Stimulated activated CD4-positive, alpha-beta T cell treated with anti-CD3 and anti-CD28 coated beads, TNF-alpha, amount 100 ng/mL, for 24 hours (primary cell): Measurements from ENCODE around the gene SLC9A9.

ENCODE experiments used
- DNase-seq, 3 experiments: peaks; one replicate each; pipeline ENCODE4 v3.0.0-alpha.2; 2020; ENCODE audit warnings: low read depth in 3 of 3

SLC9A9 gene

DNA sequence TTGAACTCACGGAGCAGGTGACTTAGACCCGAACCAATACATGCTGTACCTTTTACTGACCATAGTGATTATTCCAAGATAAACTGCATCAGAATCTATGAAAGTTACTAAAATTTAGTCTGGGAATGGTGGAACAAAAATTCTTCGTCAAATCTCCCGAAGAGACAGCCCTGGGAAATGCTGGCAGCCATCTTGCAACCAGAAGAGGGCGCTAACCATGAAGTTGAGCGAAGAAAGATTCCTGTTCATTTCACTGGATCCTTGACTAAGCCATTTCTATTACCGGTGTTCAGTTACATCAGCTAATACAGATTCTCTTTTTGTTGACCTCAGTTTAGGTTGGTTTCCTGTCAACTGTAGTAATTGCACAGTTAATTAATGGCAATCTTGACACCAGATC is 199.6 kb downstream of the SLC9A9 start:
- DNase-seq = peak in 1 of 3 experiments; percentile 3

DNA sequence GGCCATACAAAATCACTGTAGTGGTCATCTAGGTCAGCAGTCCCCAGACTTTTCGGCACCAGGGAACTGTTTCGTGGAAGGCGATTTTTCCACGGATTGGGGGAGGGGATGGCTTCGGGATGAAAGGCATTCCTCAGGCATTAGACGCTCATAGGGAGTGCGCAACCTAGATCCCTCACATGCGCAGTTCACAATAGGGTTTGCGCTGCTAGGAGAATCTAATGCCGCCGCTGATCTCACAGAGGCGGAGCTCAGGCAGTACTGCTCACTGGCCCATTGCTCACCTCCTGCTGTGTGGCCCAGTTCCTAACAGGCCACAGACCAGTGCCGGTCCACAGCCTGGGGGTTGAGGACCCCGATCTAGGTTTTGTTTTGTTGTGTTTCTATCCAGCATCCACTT is 200.1 kb downstream of the SLC9A9 start:
- DNase-seq = no peak

DNA sequence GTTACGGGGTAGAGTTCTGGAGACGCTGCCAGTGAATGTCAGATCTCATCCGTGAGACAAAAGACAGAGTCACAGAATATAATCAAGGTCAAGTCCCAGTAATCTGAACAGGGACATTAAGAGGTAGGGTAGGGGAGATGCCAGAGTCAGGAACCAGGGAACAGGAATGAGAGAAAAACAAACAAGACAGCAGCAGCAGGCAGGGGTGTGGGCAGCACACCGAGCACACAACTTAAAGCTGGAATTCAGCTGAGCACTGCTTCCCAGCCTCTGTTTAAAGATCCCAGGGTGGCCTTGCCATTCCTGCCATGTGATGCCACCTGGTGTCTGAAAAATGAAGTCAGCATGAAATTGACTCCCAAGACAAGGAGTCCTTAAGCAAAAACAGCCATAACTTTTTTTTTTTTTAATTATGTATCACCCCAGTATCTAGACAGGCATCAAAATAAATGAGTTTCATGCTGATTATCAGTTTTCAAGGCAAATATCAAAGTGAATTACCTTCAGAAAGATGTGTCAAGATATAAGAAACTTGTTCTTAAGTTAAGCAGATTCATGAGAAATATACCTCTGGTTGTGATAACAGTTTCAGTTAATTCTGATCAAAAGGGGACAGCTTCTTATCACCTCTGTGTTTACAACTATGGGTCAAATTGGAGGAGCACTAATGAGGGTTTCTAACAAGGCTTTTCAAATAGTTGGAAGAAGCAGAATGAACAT is 203.7 kb downstream of the SLC9A9 start:
- no peak for DNase-seq

DNA sequence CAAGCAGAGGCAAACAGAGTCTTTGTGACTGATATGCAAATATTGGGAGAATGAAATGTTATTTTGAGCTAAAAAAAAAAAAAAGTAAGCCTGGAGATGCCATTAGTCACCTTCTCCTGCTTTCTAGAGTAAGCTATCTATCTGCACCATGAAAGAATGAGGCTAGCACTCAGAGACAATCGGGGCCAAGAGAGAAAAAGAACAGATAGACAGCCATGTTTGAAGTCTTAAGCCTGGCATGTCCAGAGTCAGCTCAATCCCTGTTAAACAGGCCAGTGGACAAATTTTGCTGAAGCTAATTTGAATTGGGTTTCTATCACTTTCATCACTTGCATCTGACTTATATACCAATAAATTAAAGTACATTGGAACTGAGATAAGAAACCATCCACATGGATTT is 204.4 kb downstream of the SLC9A9 start:
- no peak for DNase-seq

DNA sequence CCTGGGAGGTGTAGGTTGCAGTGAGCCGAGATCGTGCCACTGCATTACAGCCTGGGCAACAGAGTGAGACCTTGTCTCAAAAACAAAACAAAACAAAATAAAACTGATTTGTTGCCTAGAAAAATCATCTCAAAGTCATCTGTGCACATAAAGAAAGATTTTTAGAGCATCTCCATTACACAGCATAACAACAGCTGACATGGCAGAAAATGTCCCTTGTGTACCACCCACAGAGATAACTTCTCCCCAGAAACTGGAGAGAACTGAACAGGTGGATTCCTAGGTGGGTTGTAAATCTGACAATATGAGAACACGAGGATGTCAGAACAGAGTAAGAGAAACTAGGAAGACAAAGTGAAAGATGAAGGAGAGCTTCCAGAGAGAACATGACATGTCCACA is 207.5 kb downstream of the SLC9A9 start:
- no peak for DNase-seq

DNA sequence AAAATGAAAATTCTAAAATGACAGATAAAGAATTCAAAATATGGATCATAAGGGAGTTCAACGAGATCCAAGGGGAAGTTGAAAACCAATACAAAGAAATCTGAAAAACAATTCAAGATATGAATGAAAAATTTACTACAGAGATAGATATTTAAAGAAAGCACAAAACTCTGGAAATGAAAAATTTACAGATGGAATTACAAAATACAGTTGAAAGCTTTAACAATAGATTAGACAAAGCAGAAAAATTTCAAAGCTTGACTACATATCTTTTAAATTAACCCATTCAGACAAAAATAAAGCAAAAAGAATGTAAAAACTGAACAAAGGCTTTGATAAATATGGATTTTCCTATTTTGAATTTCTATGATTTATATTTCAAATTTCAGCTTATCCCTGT is 211.1 kb downstream of the SLC9A9 start:
- no peak for DNase-seq

DNA sequence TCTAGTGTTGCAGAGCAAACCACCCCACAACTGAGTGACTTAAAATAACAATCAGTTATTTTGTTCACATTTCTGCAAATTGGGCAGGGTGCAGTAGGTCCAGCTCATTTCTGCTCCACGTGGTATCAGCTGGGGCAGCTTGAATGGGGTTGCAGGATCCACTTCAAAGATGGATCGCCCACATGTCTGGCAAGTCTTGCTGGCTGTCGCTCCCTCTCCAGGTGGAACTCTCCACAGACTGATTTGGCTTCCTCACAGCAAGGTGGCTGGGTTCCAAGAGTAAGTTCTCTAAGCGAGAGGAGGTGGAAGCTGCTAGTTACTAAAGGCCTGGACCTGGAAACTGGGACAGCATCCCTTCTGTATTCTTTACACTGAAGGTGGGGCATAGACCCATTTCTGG is 213.3 kb downstream of the SLC9A9 start:
- DNase-seq = no peak

DNA sequence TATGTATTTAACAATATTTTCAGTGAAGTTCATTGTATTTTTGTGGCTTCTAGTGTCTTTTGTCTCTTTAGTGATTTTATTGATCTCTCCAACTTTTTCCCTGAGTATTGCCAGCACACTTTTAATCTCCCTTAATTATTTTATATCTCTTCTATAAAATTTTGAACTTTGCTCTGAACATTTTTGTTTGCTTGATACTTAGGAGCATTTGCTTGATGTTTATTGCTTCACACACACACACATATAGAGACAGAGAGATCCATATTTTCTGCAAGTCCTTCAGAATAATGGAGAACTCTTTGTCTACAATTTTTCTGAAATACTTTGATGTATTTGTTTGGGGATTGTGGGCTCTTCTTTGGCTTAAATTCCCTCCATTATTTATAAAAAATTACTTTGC is 213.8 kb downstream of the SLC9A9 start:
- DNase-seq = no peak

DNA sequence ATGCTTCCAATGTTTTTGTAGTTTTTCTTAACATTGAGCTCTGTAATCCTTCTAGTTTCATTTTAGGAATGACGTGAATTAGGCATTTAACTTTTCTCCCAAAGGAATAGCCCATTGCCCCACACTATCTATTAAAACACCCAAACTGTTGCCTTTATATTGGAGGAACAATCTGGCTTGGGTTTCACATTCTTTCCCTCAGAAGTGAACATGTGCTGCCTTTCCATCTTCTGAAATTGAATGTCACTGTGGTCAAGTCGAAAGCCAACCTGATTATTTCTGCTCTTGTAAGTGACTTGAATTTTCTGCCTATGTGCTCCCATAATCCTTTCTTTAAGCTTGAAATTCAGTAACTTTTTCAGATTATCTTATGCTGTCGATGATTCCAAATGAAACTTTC is 214.5 kb downstream of the SLC9A9 start:
- no peak for DNase-seq

DNA sequence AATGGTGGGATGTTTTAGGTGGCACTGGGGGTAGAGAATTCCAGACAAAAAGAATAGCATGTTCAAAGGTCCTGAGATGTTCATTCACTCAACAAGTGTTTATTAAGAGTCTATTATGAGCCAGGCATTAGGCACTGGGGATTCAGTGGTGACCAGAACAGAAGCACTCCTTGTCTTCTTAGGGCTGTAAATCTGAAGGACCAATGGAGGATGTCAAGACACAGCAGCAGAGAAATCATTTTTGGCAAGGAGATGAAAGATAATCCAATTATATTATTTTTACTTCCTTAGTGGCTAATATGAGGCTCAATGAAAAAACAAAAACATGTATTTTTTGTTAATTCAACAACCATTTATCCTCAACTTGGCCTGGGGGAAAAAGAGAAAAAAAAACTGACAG is 218.5 kb downstream of the SLC9A9 start:
- no peak for DNase-seq

DNA sequence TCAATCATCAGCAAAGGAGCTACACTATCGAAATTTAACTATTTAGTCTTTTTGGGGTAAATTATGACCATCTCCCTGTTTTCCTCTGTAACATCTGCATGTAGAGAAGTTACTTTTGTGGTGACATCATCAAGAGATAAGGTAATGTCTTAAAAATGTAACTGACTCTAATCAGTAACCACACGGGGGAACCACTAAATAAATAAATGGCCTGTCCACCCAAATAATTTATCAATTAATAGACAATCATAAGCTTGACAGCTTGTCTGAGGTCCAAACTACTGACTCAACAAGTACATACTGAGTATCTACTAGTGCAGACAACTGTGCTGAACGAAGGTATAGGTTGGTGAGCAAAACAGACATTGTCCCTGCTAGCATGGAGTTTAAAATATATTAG is 219.3 kb downstream of the SLC9A9 start:
- DNase-seq = no peak

DNA sequence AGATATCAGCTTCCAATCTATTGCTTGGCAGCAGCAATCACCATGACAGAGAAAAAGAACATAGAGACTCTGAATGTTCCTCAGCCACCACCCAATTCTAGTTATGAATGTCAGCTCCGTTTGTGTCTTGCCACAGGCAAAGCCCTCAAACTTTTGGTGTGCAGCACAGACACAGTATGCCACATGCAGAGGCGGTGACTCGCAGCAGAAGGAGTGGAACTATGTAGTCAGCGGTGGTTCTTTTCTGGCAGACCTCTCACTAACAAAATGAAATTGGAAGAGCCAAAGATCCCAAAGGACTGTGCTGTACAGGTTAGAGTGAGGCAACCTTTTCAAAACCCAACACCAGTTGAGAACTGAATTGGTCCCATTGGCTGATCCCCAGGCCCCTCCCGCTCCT is 220.9 kb downstream of the SLC9A9 start:
- DNase-seq = peak in 1 of 3 experiments; percentile 17

DNA sequence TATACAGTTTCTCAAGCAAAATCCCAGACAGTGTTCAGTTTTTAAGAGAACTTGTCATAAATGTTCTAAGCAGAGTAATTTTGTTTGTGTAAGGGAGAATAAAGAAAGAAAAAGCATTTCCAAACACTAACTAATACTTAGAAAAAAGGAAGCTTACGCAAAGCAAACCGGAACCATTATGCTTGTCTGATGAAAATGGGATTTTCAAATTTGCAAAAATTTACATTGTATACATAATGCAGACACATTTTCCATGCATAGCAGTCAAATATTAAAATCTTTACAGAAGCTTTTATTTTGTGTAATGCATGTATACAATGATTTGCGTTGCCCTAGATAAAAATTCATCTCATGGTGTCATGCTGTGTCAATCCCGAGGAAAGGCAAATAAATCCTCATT is 229.0 kb downstream of the SLC9A9 start:
- DNase-seq = no peak

DNA sequence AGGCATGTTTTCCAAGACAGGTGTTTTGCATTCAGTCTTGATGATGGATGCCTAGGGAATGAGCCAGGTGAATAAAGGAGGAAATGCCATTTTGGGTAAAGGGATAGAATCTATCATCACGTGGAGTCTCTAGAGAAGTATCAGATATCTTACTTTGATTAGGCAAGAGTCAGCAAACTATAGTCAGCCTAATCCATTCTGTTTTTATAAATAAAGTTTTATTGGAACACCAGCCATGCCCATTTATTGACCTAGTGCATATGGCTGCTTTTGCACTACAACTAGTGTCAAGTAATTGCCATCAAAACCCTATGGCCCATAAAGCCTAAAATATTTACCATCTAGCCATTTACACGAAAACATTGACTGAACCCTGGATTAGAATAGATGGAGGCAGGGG is 231.2 kb downstream of the SLC9A9 start:
- no peak for DNase-seq

DNA sequence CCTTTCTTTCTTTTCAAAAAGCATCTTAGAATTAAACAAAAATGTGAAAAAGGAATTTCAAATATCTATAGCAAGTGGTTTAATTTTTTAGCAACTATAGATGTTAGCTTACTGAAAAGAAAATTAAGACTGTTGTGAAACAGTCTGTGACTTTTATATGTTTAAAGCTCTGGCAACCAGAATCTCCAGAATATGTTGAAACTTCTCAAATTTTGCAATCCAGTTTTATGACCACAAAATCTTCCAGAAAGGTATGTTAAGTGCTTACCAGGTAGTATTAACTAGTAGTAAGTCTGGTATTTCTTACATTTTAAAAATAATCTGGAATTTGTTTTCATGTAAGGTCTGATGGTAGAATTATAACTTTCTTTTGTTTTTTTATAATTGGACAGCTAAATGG is 235.0 kb downstream of the SLC9A9 start:
- DNase-seq = no peak

DNA sequence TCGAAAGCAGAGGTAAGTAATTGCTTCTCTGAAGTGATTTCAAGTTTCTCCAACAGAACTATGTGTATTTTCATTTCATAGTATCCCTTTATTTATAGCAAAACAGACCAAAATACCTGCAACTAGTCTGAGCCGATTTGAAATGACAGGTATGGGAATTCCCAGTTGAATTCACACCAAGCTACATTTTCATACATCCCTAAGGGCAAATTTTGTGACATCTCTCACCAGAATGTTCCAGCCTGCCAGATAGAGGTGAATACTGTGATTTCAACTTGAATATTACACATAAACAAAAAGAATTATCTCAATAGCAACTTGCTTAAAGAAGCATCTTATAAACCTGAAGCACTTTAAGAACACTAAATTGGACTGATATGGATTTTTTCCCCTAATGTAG is 235.7 kb downstream of the SLC9A9 start:
- no peak for DNase-seq

DNA sequence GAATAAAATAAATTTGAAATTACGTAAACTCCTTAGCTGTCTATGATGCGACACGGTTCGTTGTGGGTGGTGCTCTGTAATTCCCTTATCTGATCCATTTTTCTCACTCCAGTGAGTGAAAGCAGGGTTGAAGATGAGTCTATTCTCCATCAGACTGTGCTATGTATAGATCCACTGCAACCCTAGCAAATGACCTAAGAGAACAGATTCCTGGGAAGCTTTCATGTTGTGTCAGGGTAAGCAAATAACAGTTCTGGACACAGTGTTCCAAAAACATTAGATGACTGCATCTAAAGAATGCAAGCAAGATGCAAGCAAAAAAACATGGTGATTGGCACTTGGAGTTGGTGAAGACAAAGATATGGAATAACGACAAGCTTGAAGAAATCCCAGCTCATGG is 239.3 kb downstream of the SLC9A9 start:
- no peak for DNase-seq

DNA sequence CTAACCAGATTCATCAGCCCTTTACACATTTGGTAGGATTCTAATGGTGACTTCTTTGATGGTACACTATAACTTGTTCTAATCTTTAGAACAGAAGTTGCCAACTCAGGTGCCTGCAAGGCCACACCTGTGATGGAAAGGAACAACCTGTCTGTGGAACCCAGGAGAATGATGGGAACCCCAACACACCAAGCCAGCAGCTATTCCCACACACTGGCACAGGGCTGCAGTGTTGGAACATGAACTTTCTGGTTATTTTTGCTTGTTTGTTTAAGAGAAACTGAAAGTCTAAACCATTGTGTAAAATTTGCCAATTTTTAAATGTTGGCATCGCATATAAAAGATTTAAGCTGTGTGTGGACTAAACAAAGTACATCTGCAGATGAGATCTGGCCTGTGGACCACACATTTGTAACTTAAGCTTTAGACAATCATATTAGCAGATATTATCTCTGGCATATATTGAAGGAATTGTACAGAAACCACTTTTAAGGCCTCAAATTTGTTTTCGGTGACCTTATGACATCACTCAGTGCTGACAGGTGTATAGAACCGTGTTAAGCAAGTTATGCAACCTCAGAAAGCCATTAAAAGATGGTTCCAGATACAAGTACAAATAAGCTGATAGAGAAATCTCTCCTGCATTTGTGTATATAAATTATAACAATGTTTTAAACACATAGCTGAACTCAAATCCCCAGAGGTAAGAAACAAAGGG is 242.9 kb downstream of the SLC9A9 start:
- no peak for DNase-seq

DNA sequence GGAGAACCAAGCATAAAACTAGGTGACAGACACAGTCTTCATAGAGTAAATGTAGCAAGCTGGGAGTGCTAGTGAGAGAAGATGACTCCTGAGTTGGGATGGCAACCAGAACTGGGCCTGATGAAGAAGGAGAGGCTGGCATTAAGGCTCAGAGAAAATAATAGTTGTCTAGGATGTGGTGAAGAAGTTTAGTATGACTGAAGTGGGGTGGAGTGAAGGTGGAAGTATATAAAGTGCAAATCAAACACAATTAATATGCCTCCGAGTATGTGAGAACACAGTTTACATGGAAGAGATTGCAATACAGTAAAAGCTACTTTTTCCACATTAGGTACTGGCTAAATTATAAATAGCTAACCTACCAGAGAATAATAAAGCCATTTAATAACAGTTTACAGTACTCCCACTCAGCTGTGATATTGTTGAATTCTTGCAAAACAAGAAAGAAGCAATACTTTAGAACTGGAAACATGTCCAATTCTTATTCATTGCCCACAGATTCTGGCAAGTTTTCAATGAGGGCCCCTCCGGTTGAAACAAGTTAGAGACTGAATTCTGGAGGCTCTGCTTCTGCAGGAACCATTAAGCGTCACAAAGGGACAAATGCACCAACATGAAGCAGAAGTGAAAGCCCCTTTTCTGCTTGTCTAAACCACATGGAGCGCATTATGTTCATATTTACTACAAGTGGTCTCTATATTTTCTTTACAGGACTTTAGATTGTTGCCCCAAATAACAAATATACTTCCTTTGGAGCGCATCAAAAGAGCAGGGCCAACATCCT is 243.7 kb downstream of the SLC9A9 start:
- no peak for DNase-seq

DNA sequence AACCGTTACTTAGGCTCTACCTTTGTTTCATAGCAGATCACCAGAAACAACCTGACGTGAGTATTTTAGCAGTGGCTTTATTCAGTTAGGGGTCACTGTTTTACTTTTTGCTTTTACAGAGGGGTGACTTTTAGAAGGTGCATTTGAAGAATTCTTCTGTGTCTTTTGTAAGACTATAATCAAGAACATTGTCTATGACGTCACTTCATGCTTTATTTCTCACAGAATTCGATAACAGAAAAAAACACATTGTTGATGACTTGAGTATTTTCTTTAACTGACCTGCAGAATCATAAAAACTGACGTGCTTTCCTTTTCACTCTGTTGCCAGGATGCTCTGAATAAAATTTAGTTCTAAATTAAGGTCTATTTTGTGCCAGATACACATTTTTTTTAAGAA is 244.5 kb downstream of the SLC9A9 start:
- no peak for DNase-seq

DNA sequence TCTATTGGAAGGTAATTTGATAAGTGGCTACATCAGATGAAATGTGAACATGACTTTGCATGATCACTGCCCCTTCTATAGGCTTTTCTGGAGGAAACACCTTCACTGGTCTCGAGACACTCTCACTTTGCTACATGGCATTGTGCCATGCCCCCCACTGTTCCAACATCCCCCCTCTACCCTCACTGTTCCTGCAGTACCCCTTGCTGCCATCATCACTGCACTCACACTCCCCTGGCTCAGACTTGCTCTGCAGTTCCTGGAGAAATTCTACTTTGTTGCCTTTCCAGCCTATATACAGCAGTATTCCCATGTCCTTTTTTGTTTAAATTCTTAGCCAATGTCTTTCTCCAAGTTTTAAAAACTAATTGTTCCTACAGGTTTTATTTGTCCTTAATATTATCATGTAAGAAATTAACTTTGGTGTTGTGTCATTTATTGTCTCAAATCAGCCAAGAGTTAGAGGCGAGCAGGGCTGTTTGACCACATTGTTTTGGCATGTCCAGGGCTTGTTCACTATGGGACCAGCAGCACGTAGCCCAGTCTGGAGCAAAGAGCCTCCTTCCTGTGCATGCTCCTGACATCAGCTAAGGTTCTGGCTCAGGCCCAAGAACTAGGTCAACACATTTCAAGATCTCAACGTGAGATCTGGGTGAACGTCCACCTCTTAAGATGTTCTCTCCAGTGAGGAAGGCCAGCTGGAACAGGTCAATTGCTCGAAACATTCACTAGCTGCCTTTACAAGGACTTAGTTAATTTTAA is 246.4 kb downstream of the SLC9A9 start:
- no peak for DNase-seq
